GM21447 (cell line): ENCODE measurements around the gene SDHA.

Source experiments
- ATAC-seq: cut with Tn5 transposase; IDR thresholded peaks from one replicate; pipeline ENCODE4 v1.9.1; 2021; ENCODE audit not compliant: unreplicated experiment

The SDHA gene

GRCh38 chr5:185095-186070 lies 32.7 kb upstream of the SDHA start:
- no peak for ATAC-seq

GRCh38 chr5:186091-187041 lies 31.8 kb upstream of the SDHA start:
- ATAC-seq: no peak

- ATAC-seq: no peak
Observed at GRCh38 chr5:187042-187431, 31.1 kb upstream of the SDHA start.

GRCh38 chr5:187617-188451 lies 30.3 kb upstream of the SDHA start:
- ATAC-seq: no peak

DNA sequence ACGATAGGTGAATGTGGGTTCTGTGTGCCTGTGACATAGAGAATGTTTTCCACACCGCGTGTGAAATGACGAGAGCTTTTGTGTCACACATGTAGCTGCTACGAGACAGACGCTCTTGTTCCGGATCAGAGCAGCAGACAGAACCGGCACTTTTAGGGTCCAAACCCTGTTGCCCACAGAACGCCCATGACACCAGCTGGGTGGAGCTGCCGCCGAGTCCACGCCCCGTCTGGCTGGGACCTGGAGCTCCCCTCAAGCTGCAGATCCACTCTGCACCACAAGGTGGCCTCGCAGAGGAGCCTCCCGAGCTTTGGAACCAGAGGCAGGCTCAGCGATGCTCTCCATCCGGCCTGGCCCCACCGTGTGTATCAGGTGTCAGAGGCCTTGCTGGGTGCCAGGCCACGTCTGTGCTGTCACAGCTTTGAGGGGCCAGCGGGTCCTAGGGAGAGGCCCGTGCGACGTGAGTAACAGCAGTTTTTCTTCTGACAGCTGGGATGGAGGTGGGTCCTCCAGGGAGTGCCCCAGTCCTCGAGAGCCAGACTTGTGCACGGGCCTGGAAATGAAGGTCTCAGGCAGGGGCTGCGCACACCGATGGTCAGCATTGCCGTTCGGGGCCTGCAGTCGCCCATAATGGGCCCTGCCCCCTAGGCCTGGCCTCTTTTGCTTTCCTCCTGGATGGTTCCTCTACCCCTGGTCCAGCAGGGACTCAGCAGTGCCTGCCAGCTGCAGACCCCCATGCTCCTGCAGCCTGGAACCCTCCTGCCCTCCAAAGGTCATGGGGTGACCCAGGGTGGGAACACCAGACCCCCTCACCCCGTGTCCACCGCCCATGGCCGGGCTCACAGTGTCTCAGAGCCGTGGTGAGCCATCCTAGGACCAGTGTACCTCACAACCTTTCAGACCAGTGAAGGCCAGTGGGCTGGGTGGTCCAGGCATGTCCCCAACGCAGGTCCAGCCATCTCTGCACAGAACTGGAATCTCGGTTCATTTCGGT lies 29.3 kb upstream of the SDHA start:
- ATAC-seq: peak; percentile 59

GRCh38 chr5:189486-189885 lies 28.6 kb upstream of the SDHA start:
- ATAC-seq: no peak

DNA sequence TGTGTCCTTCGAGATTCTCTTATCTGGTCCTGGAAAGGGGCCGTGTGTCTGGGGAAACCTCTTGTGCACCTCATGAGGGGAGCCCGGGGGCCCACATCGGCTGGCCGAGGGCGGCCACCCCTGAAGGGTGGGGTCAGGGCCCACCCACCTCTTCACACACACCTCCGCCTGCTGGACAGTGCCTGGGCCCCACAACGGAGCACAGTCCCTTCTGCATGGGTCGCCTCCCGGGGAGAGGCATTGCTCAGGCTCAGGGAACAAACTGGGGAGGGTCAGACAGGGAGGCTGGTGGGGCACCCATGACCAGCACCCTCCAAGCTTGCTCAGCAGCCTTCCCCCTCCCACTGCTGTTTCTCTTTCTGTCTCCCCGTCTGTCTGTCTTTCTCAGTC lies 28.1 kb upstream of the SDHA start:
- no peak for ATAC-seq

DNA sequence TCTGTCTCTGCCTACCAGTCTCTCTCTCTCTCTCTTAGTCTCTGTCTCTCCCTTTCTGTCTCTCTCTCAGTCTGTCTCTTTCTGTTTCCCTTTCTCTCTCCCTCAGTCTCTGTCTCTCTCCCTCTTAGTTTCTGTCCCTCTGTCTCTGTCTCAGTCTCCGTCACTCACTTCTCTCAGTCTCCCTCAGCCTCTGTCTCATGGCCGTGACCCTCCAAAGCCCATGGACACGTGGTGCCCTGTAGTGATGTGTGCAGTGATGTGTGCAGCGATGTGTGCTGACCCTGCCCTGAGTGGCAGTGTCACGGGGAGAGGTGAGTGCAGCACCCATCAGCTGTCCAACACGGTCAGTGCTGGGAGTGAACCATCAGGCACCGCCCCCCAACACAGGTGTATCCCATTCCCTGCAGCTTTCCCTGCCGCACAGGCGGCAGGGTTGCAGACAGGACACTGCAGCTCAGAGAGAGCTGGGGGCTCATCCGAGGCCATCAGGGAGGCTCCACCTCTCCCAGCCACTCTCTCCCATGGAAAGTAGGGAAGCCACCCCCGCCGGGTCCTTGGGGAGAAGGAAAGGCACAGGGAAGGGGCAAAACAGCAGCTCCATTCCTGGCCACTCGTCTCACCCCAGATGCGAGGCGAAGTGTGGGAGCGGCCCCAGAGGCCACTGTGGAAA lies 27.6 kb upstream of the SDHA start:
- peak; percentile 54 for ATAC-seq

- ATAC-seq: peak; percentile 49
Observed at GRCh38 chr5:191036-191948, 26.8 kb upstream of the SDHA start, which contains the start of gene LRRC14B. Gene LRRC14B (plus strand): TSS chr5:191495. CDS start chr5:191539, 44 bp downstream.

DNA sequence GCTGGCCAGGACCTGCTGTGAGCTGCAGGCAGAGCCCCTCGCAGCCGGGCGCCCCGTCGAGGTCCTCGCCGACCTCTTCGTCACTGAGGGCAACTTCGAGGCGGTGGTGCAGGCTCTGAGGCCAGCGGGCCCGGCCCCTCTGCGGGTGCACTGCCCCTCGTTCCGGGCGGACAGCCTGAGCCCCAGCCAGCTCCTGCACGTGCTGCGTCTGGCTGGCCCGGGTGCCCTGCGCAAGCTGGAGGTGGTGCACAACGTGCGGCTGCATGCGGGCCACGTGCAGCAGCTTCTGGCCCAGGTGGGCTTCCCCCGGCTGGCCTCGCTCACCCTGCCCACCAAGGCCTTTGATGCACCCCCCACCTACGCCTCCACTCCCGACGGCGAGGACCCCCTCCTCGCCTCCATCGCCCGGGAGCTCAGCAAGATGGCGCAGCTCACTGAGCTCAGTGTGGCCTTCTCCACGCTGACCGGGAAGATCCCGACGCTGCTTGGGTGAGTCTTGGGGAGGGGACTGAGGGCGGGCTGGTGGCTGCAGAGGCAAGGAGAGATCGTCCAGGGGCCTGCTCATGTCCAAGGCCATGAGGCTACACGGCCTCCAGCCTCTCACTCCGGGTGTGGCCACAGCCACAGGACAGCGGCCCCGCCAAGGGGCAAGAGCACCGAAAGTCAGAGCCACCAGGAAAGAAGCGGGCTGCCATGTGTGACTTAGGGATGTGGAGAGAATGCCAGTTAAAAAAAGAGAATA lies 26.0 kb upstream of the SDHA start:
- no peak for ATAC-seq

GRCh38 chr5:192691-192969 lies 25.5 kb upstream of the SDHA start:
- no peak for ATAC-seq

DNA sequence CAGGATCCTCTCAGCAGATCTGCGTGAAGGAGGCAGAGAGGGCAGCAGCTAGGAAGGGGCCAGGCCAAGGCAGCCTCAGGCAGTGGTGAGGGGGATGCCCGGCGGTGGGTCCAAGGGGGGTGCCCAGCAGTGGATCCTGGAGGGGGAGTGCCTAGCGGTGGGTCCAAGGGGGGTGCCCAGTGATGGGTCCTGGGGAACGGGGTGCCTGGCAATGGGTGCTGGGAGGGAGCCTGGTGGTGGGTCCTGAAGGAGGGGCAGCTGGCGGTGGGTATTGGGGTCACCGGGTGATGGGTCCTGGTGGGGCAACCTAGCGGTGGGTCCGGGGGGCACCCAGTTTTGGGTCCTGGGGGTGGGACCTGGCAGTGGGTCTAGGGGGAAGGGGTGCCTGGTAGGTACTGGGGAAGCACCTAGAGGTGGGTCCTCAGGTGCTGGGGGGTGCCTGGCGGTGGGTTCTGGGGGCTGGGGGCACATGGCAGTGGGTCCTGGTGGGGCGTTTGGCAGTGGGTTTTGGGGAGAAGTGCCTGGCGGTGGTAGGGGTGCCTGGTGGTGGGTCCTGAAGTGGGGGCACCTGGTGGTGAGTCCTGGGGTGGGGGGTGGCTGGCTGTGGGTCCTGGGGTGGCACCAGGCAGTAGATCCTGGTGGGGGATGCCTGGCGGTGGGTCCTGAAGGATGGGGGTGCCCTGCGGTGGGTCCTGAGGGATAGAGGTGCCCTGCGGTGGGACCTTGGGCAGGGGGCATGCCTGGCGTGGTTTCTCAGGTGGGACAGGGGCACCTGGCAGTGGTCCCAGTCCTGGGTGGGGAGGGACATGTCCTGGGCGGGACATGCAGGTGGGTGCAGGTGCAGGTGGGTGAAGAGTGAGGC lies 24.9 kb upstream of the SDHA start:
- no peak for ATAC-seq

- no peak for ATAC-seq
Observed at GRCh38 chr5:194102-194501, 24.0 kb upstream of the SDHA start.

- ATAC-seq: no peak
Observed at GRCh38 chr5:194603-195209, 23.4 kb upstream of the SDHA start.

- no peak for ATAC-seq
Observed at GRCh38 chr5:195401-196160, 22.5 kb upstream of the SDHA start.
